GM18526 (cell line): Measurements from ENCODE around the gene RIN1.

Experiments
- POLR2A ChIP-seq: IDR thresholded peaks from 3 replicates; pipeline ENCODE4 v1.6.1; 2011; ENCODE audit not compliant: insufficient read length; ENCODE audit errors: extremely low read depth

The RIN1 gene

GRCh38 chr11:66360406-66361073 is 24.3 kb upstream of the RIN1 start:
- no peak for TF ChIP-seq POLR2A

GRCh38 chr11:66359662-66360087 is 23.4 kb upstream of the RIN1 start:
- TF ChIP-seq POLR2A = no peak

GRCh38 chr11:66349084-66349386 is 12.8 kb upstream of the RIN1 start:
- no peak for TF ChIP-seq POLR2A

- TF ChIP-seq POLR2A = peak; percentile 55
Measured at GRCh38 chr11:66347425-66348276, 11.4 kb upstream of the RIN1 start, which contains the start of gene B4GAT1. TSS of gene B4GAT1 (minus strand) at chr11:66347629. CDS start at chr11:66347545, 84 bp downstream.

- TF ChIP-seq POLR2A = no peak
Measured at GRCh38 chr11:66346476-66347424, 10.5 kb upstream of the RIN1 start.

- no peak for TF ChIP-seq POLR2A
Measured at GRCh38 chr11:66345316-66345649, 9.0 kb upstream of the RIN1 start.

GRCh38 chr11:66344550-66345315 is 8.5 kb upstream of the RIN1 start, which contains the start of gene BRMS1:
TSS of gene BRMS1 (minus strand) at chr11:66345104. CDS start at chr11:66342234, 2,870 bp downstream.
- peak; percentile 95 for TF ChIP-seq POLR2A

GRCh38 chr11:66343176-66343575 is 6.9 kb upstream of the RIN1 start:
- no peak for TF ChIP-seq POLR2A

- no peak for TF ChIP-seq POLR2A
Measured at GRCh38 chr11:66341502-66342126, 5.4 kb upstream of the RIN1 start.

GRCh38 chr11:66340596-66341501 is 4.6 kb upstream of the RIN1 start:
- no peak for TF ChIP-seq POLR2A

- no peak for TF ChIP-seq POLR2A
Measured at GRCh38 chr11:66339686-66340483, 3.7 kb upstream of the RIN1 start.

GRCh38 chr11:66339162-66339675 is 3.0 kb upstream of the RIN1 start:
- TF ChIP-seq POLR2A = no peak
